GM12864 (cell line): ENCODE data around the gene CNTNAP2.

ENCODE experiments used
- DNase-seq: peaks from one replicate; pipeline ENCODE4 v3.0.0-alpha.2; 2011; ENCODE audit warnings: low read depth
- H3K4me3 ChIP-seq: 2 replicates; pipeline ENCODE4 v1.5.1; 2011; ENCODE audit warnings: mild to moderate bottlenecking, low read depth, low read length, control low read depth
- TF ChIP-seq, protein P1 (sequence below): IDR thresholded peaks from 2 replicates; pipeline ENCODE4 v1.5.1; 2011; ENCODE audit warnings: low read depth, mild to moderate bottlenecking, moderate library complexity, low read length, control low read depth, inconsistent platforms; ENCODE audit errors: missing control alignments

CNTNAP2 gene

GRCh38 chr7:147423875-147424274, 1307.3 kb downstream of the CNTNAP2 start:
- DNase-seq = no peak
- TF ChIP-seq, protein P1, sequence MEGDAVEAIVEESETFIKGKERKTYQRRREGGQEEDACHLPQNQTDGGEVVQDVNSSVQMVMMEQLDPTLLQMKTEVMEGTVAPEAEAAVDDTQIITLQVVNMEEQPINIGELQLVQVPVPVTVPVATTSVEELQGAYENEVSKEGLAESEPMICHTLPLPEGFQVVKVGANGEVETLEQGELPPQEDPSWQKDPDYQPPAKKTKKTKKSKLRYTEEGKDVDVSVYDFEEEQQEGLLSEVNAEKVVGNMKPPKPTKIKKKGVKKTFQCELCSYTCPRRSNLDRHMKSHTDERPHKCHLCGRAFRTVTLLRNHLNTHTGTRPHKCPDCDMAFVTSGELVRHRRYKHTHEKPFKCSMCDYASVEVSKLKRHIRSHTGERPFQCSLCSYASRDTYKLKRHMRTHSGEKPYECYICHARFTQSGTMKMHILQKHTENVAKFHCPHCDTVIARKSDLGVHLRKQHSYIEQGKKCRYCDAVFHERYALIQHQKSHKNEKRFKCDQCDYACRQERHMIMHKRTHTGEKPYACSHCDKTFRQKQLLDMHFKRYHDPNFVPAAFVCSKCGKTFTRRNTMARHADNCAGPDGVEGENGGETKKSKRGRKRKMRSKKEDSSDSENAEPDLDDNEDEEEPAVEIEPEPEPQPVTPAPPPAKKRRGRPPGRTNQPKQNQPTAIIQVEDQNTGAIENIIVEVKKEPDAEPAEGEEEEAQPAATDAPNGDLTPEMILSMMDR = no peak
- H3K4me3 ChIP-seq = no peak overlapping the region

GRCh38 chr7:147428075-147428474, 1311.5 kb downstream of the CNTNAP2 start:
- no peak for DNase-seq
- H3K4me3 ChIP-seq = no peak overlapping the region
- TF ChIP-seq, protein P1 = no peak

DNA sequence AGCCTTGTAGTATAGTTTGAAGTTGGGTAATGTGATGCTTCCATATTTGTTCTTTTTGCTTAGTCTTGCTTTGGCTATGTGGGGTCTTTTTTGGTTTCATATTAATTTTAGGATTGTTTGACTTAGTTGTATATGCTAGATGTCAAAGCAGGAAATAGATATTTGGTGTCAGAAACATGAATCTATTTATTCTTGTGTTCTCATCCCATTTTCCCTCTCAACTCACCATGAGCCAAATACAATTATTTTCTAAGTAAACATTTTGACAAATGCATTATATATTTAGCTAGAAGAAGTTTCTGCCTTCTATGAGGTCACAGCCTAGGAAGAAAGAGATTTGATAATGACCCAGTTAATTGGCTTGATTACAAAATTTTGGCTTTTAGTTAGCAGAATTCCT, 1313.4 kb downstream of the CNTNAP2 start:
- TF ChIP-seq, protein P1 = no peak
- no peak overlapping the region for H3K4me3 ChIP-seq
- DNase-seq = no peak

- H3K4me3 ChIP-seq = no peak overlapping the region
- no peak for DNase-seq
- TF ChIP-seq, protein P1 = no peak
Observed at GRCh38 chr7:147432079-147432478, 1315.5 kb downstream of the CNTNAP2 start.

DNA sequence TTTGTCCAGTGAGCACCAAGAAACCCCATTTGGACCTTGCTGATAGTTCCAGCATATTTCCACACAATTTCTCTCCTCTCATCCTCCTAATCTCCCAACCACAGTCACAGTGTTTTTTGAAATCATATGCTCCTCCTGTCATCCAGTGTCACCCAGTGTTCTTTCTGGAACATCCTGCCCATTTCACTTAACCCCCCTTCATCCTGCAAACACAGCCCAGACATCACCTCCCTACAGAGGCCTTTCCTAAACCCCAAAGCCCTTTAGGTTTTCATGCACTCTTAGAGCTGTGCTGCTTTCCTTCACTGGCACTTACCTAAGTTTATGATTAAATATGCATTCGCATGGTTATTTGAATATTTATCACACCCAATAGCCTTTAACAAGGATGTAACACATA, 1316.0 kb downstream of the CNTNAP2 start:
- no peak for DNase-seq
- no peak overlapping the region for H3K4me3 ChIP-seq
- TF ChIP-seq, protein P1 = no peak

GRCh38 chr7:147436718-147437117, 1320.1 kb downstream of the CNTNAP2 start:
- no peak overlapping the region for H3K4me3 ChIP-seq
- TF ChIP-seq, protein P1 = no peak
- no peak for DNase-seq

- no peak for DNase-seq
- TF ChIP-seq, protein P1 = no peak
- no peak overlapping the region for H3K4me3 ChIP-seq
Observed at GRCh38 chr7:147438216-147438615, 1321.6 kb downstream of the CNTNAP2 start.
